Right forelimb (tissue), 1 donor: ENCODE results near the gene METRNL.
"Not testable (repeated sequence)": the region's sequence is repeated elsewhere in the genome, so short reads cannot be mapped to it uniquely, and the experiment has no call there.

Source experiments
- DNase-seq: peaks from one replicate; pipeline ENCODE4 v3.0.0-alpha.2; 2018

METRNL gene, protein sequence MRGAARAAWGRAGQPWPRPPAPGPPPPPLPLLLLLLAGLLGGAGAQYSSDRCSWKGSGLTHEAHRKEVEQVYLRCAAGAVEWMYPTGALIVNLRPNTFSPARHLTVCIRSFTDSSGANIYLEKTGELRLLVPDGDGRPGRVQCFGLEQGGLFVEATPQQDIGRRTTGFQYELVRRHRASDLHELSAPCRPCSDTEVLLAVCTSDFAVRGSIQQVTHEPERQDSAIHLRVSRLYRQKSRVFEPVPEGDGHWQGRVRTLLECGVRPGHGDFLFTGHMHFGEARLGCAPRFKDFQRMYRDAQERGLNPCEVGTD

GRCh38 chr17:83079352-83079747 lies at the start of gene METRNL:
Gene METRNL (plus strand): TSS chr17:83079609. CDS start chr17:83079816, 207 bp downstream.
- DNase-seq = peak; percentile 90

DNA sequence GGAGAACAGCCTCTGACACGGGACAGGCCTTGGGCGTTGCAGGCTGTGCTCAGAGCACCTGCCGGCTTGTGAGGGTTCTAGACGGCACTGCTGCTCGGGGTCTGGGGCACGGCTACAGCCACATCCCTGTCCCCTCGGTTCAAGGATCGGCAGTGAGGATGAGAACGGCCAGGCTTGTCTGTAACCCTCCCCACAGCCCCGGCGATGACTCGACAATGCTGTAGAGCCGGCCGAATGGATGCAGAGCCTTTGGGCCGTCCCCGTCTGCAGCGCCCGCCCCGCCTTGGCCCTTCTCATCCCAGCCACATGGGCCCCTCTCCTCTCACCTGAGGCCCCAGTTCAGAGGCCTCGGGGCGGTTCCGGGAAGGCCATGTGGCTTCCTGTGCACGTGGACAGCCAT lies 49.0 kb upstream of the METRNL start:
- no peak for DNase-seq

DNA sequence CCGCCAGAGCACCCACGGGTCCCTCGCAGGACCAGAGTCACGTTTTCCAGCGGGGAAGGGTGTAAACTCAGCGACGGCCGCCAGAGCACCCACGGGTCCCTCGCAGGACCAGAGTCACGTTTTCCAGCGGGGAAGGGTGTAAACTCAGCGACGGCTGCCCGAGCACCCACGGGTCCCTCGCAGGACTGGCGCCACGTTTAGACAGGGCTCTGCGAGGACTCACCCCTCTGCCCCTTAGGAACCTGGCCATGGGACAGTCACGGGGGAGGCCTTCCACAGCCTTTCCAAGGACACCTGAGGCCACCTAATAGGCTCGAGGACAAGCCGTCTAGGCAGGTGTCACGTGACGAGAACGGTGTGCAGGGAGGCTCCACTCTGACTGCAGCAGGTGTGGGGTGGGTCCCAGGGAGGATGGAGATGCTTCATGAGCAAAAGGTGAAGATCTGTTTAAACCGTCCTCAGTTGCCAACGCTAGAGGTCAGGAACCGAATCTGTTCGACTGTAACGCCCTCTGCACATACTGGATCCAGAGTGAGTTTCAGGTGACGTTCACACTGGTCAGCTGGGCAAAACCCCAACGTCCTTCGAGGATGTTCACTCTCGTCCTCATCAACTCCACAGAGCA lies 48.0 kb upstream of the METRNL start:
- no peak for DNase-seq

- not testable (repeated sequence) for DNase-seq
These were observed 47.4 kb upstream of the METRNL start for GRCh38 chr17:83031946-83032451.

DNA sequence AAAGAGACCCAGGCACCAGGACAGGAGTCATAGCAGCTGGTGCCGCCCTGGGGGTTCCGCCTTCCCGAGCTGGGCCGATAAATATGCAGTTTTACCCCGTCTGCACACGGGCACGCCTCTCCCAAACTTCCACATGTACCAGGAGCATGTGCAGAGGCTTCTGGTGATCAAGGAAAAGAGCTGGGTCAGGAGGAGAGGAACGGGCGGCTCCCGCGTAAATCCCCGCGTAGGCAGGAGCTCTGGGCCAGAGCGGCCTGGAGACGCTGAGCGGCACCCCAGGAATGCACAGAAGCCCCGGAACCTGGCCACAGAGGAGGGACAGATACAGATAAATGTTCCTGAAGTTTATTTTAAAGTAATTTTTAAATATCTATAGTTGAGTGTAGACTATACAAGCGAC lies 46.6 kb upstream of the METRNL start:
- no peak for DNase-seq

DNA sequence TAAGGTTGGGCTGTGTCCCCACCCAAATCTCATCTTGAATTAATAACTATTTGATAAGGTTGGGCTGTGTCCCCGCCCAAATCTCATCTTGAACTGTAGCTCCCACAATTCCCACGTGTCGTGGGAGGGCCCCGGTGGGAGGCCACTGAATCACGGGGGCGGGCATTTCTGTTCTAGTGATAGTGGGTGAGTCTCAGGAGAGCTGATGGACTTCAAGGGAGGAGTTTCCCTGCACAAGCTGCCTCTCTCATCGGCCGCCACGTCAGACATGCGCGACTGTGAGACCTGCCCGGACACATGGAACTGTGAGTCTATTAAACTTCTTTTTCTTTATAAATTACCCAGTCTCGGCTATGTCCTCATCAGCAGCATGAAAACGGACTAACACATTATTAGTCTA lies 44.9 kb upstream of the METRNL start:
- no peak for DNase-seq

DNA sequence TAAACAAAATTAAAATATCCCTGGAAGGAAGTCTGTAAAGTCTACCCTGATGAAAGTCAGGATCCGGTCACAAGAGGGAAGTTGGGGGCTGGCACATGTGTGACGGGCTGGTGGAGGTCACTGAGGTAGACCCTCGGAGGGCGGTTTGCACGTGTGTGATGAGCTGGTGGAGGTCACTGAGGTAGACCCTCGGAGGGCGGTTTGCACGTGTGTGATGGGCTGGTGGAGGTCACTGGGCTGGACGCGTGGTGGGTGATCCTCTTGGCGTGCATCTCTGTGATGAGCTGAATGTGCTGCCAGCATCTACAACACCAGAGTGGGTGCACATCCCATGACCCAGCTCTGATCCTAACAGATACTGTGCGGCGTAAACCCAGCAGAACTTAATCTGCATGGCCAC lies 43.7 kb upstream of the METRNL start:
- DNase-seq = no peak

- no peak for DNase-seq
These were observed 43.2 kb upstream of the METRNL start for GRCh38 chr17:83036193-83036592.

DNA sequence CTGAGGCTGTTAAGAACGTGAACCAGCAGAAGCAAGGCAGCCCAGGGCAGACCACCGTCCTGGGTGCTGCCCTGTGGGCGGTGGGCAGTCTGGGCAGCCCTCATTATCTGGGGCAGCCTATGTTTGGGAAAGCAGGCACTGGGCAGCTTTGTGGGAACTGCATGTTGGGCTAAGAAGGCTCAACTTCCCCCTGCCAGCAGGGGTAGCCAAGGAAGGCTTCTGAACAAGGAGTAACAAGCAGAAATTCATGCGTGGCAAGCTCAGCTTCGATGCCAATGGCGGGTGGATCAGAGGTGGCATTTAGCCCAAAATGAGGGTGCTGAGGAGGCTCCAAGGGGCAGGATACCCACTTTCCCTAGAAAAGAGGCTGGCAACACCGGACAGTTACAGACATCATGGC lies 42.7 kb upstream of the METRNL start:
- no peak for DNase-seq

DNA sequence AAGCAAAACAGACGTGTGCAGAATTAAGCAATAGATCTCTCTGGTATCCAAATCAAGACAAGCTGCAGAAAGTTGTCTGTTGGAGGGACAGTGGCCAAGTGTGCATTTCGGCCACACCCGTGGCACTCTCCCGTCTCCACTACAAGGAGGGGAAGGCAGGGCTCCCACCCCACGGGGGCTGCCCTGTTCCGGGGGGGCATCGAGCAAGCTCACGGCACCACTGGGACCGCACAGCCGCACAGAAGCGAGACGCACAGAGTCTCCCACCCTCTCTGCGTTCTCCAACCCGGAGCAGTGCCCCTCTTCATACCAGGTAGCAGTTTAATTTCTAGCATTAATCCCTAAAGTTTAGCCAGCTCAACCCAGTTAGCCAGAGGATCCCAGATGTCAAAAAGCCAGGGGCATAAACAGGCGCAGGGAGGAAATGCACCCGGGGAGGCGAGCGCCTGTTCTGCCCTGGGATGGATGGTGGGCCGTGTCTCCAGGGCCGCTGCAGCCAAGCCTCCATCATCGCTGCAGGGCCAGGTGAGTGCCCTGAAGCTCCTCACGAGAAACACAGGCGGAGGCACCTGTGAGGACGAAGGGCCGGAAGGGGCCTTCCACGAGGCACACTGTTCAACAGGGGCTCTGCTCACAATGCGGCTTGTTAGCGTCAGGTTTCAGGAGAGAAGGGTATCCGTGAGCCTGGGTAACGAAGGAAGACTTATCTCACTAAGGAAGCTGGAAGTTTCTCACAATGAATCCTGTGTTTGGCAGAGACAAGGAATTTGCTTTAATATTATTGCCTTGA lies 42.1 kb upstream of the METRNL start:
- no peak for DNase-seq

DNA sequence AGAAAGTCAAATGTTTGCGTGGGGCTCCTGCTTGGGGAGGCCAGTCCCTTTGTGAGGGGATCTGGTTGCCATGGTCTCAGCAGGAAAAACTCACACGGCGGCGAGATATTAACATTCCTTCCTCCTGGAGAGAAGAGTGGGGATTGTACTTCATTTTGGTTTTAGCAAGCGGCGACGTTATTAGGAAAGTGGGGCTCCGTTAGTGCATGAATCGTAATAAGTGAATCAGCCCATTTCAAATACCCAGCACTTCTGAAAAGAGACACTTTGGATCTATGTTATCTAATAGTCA lies 41.6 kb upstream of the METRNL start:
- no peak for DNase-seq

DNA sequence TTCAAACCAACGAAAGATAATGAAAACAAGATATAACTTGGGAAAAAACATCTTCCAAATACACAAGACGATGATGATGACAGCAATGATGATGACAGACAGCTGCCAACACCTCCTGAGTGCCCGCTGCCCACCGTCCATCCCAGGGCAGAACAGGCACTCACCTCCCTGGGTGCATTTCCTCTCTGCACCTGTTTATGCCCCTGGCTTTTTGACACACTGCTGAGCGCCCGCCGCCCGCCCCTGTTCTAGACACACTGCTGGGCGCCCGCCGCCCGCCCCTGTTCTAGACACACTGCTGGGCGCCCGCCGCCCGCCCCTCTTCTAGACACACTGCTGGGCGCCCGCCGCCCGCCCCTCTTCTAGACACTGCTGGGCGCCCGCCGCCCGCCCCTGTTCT lies 40.4 kb upstream of the METRNL start:
- DNase-seq = not testable (repeated sequence)

- DNase-seq = no peak
These were observed 38.1 kb upstream of the METRNL start for GRCh38 chr17:83041305-83041704.

GRCh38 chr17:83042522-83043158 lies 36.8 kb upstream of the METRNL start:
- no peak for DNase-seq

DNA sequence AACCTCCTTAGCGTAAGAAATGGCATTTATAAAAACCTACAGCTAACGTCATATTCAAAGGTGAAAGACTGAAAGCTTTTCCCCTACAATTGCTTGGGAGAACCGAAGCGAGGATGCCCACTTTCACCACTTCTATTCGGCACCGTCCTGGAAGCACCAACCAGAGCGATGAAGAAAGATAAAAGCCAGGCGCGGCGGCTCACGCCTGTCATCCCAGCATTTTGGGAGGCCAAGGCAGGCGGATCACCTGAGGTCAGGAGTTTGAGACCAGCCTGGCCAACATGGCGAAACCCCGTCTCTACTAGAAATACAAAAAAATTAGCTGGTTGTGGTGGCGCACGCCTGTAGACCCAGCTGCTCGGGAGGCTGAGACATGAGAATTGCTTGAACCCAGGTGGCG lies 34.9 kb upstream of the METRNL start:
- not testable (repeated sequence) for DNase-seq

DNA sequence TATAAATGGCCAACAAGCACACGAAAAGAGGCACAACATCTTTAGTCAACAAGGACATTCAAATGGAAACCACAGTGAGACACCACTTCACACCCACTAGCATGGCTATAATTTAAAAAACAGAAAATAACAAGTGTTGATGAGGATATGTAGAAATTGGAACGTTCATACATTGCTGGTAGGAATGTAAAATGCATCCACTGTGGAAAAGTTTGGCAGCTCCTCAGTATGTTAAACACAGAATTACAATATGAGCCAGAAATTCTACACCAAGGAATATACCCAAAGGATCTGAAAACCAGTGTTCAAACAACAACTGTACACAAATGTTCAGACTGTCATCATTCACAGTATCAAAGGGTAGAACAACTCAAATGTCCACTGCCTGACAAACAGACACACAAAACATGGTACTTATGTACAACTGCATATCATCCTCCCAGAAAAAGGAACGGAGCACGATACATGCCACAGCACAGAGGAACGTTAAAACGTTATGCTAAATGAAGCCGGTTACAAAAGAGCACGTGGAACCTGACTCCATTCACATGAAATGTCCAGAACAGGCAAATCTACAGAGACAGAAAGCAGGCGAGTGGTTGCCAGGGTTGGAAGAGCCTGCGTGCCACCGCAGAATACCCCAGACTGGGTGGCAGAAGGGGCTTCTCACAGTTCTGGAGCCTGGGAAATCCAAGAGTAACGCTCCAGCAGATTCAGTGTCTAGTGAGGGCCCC lies 32.8 kb upstream of the METRNL start:
- no peak for DNase-seq

DNA sequence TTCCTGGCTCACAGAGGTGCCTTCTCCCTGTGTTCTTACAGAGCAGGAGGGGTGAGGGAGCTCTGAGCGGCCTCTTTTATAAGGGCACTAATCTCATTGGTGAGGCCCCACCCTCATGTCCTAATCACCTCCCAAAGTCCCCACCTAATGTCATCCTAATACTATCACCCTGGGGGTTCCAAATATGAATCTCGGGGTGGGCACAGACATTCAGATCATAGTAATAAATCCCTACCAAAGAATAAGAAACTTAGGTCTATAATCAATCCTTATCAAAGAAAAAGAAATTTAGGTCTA lies 32.3 kb upstream of the METRNL start:
- DNase-seq = no peak

DNA sequence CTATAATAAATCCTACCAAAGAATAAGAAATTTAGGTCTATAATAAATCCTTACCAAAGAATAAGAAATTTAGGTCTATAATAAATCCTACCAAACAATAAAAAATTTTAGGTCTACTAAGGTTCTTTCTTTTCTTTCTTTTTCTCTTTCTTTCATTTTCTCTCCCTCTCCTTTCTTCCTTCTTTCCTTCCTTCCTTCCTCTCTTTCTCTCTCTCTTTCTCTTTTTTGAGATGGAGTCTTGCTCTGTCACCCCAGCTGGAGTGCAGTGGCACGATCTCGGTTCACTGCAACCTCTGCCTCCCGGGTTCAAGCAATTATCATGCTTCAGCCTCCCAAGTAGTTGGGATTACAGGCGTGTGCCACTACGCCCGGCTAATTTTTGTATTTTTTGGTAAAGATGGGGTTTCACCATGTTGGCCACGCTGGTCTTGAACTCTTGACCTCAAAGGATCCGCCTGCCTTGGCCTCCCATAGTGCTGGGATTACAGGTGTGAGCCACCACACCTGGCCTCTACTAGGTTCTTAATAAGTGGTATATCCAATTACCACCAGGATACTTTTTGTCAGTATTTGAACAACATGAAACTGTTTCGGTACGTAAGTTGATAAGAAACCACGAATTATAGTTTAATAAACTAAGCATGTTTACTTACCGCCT lies 31.5 kb upstream of the METRNL start:
- DNase-seq = not testable (repeated sequence)

DNA sequence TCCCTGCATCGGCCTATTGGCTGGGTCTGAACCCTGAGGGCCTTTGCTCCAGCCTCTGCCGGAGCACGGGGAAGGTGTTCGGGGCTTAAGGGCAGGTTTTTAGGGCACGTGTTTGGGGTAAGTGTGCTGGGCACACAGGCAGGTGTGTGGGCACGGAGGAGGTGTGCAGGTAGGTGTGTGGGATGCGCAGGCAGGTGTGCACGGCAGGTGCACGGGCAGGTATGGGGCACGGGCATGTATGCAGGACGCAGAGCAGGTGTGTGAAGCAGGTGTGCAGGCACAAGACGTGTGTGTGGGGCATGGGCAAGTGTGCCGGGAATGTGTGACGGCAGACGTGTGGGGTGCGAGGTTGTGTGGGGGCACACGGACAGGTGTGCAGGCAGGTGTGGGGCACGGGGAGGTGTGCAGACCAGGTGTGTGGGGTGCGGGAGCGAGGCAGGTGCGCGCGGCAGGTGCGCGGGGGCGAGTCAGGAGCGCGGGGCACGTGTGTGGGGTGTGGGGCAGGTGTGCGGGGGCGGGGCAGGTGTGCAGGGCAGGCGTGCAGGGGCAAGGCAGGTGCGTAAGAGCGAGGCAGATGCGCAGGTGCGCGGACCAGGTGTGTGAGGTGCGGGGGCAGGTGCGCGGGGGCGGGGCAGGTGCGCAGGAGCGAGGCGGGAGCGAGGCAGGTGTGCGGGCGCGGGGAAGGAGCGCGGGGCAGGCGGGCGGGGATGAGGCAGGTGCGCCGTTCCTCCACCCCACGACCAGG lies 28.6 kb upstream of the METRNL start:
- DNase-seq = no peak

GRCh38 chr17:83051396-83052240 lies 27.8 kb upstream of the METRNL start:
- peak; percentile 98 for DNase-seq

DNA sequence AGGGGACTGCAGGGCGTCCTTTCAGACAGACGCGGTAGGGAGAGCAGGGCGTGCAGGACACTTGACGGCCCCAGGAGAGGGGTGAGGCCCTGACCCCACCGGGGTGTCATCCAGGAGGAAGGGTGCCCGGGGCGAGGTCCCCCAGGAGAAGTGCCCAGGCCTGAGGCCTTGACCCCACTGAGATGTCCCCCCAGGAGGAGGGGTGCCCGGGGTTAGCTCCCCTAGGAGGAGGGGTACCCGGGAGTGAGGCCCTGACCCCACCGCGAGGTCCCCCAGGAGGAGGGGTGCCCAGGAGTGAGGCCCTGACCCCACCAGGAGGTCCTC lies 27.2 kb upstream of the METRNL start:
- no peak for DNase-seq
